IMR-90 (cell line): ENCODE results near the gene GBP3. TPM values are rescaled to one million over a fixed set of nuclear protein-coding genes. Genes with fewer than 3 reads are reported as not detected.

Source experiments
- ATAC-seq: fragments of 200-7000 bp; cut with Tn5 transposase; 2 replicates; pipeline ENCODE4 v1.9.1; 2020; ENCODE audit warnings: low read depth, mild to moderate bottlenecking, moderate library complexity
- BruUV-seq: library from RNA; stranded (reverse); fragments of 400-500 nt; replicated peaks from 2 replicates; lab custom pipeline; 2021; lab: Mats Ljungman, UMichigan
- CTCF ChIA-PET: fragments of 300-600 bp; formaldehyde crosslinking; extraction: SDS; loops from one replicate; lab custom pipeline; 2021; ENCODE audit warnings: antibody characterized with exemption; lab: Yijun Ruan, JAX
- POLR2A ChIA-PET: fragments of 300-600 bp; sonication (Branson Sonifier 250); formaldehyde crosslinking; loops from one replicate; lab custom pipeline; 2022; ENCODE audit warnings: antibody characterized with exemption; ENCODE audit not compliant: unreplicated experiment; lab: Charles Lee
- DNase-seq: peaks from one replicate; pipeline ENCODE4 v3.0.0; 2013
- H2AFZ ChIP-seq: replicated peaks from 2 replicates; pipeline ENCODE3; 2013; ENCODE audit warnings: low read length, mild to moderate bottlenecking; ENCODE audit not compliant: poor library complexity
- H2AK5ac ChIP-seq: 2 replicates; pipeline ENCODE4 v1.6.1; 2013; ENCODE audit warnings: low read depth, low read length, inconsistent platforms
- H2AK9ac ChIP-seq: replicated peaks from 2 replicates; pipeline ENCODE3; 2013; ENCODE audit warnings: mild to moderate bottlenecking, low read depth, low read length, moderate library complexity; ENCODE audit not compliant: poor library complexity
- H2BK120ac ChIP-seq: 2 replicates; pipeline ENCODE4 v1.6.1; 2013; ENCODE audit warnings: low read depth, low read length, inconsistent platforms
- H2BK15ac ChIP-seq: 3 replicates; pipeline ENCODE4 v1.6.1; 2013; ENCODE audit warnings: low read depth, low read length, inconsistent platforms
- H2BK20ac ChIP-seq: 2 replicates; pipeline ENCODE4 v1.6.1; 2013; ENCODE audit warnings: low read depth, mild to moderate bottlenecking, inconsistent platforms, low read length, moderate library complexity
- H2BK5ac ChIP-seq: 2 replicates; pipeline ENCODE4 v1.6.1; 2013; ENCODE audit warnings: mild to moderate bottlenecking, low read depth, low read length, inconsistent platforms; ENCODE audit not compliant: poor library complexity, severe bottlenecking
- H3K14ac ChIP-seq: replicated peaks from 2 replicates; pipeline ENCODE4 v1.6.1; 2013; ENCODE audit warnings: low read depth, low read length, inconsistent platforms
- H3K18ac ChIP-seq: 2 replicates; pipeline ENCODE4 v1.6.1; 2013; ENCODE audit warnings: low read depth, low read length, control low read depth
- H3K23ac ChIP-seq: 2 replicates; pipeline ENCODE4 v1.6.1; 2013; ENCODE audit warnings: low read depth, low read length, inconsistent platforms
- H3K27ac ChIP-seq: 2 replicates; pipeline ENCODE4 v1.5.1; 2013; ENCODE audit warnings: mild to moderate bottlenecking, control low read depth, low read length; ENCODE audit not compliant: insufficient read depth
- H3K27me3 ChIP-seq: 2 replicates; pipeline ENCODE4 v1.6.1; 2013; ENCODE audit warnings: low read length; ENCODE audit not compliant: control insufficient read depth, insufficient read depth
- H3K36me3 ChIP-seq: 2 replicates; pipeline ENCODE4 v1.6.1; 2013; ENCODE audit warnings: low read length, mixed read lengths; ENCODE audit not compliant: control insufficient read depth, insufficient read depth
- H3K4ac ChIP-seq: 2 replicates; pipeline ENCODE4 v1.6.1; 2013; ENCODE audit warnings: low read depth, low read length, inconsistent platforms
- H3K4me1 ChIP-seq: 2 replicates; pipeline ENCODE4 v1.6.1; 2013; ENCODE audit warnings: low read length, mixed read lengths; ENCODE audit not compliant: control insufficient read depth, insufficient read depth
- H3K4me2 ChIP-seq: 2 replicates; pipeline ENCODE4 v1.6.1; 2013; ENCODE audit warnings: low read depth, mild to moderate bottlenecking, control low read depth, low read length, moderate library complexity
- H3K4me3 ChIP-seq: 2 replicates; pipeline ENCODE4 v1.5.1; 2013; ENCODE audit warnings: low read depth, mild to moderate bottlenecking, control low read depth, low read length, moderate library complexity; ENCODE audit not compliant: insufficient read depth
- H3K56ac ChIP-seq: 2 replicates; pipeline ENCODE4 v1.6.1; 2013; ENCODE audit warnings: low read length, inconsistent platforms; ENCODE audit not compliant: insufficient read depth; ENCODE audit errors: extremely low read depth
- H3K79me1 ChIP-seq, 2 experiments: 2 replicates each; pipeline ENCODE4 v1.6.1; 2013; ENCODE audit warnings: low read length in 2 of 2, inconsistent platforms in 1 of 2, low read depth in 1 of 2
- H3K9ac ChIP-seq: 2 replicates; pipeline ENCODE4 v1.6.1; 2013; ENCODE audit warnings: low read depth, low read length, control low read depth
- H3K9me1 ChIP-seq: 2 replicates; pipeline ENCODE4 v1.6.1; 2013; ENCODE audit warnings: low read length, inconsistent platforms; ENCODE audit not compliant: insufficient read depth
- H3K9me3 ChIP-seq: 2 replicates; pipeline ENCODE4 v1.6.1; 2013; ENCODE audit warnings: low read length; ENCODE audit not compliant: control insufficient read depth, insufficient read depth
- H4K20me1 ChIP-seq: 2 replicates; pipeline ENCODE4 v1.6.1; 2013; ENCODE audit warnings: low read length, inconsistent platforms; ENCODE audit not compliant: insufficient read depth
- H4K5ac ChIP-seq: 2 replicates; pipeline ENCODE4 v1.6.1; 2013; ENCODE audit warnings: mild to moderate bottlenecking, low read depth, low read length, control low read depth
- H4K8ac ChIP-seq, 2 experiments: 2 replicates each; pipeline ENCODE4 v1.6.1; 2013; ENCODE audit warnings: low read depth in 2 of 2, low read length in 2 of 2, control low read depth in 1 of 2, inconsistent platforms in 1 of 2
- H4K91ac ChIP-seq: 2 replicates; pipeline ENCODE4 v1.6.1; 2013; ENCODE audit warnings: low read depth, low read length, inconsistent platforms; ENCODE audit not compliant: insufficient read depth
- BHLHE40 ChIP-seq: fragments of 150-350 bp; IDR thresholded peaks from 2 replicates; pipeline ENCODE4 v1.6.1; 2016; ENCODE audit warnings: mild to moderate bottlenecking, low read depth, low read length
- CEBPB ChIP-seq: IDR thresholded peaks from 2 replicates; pipeline ENCODE4 v1.6.1; 2012; ENCODE audit warnings: low read depth, low read length, improper control_type of control experiment
- CHD1 ChIP-seq: IDR thresholded peaks from 2 replicates; pipeline ENCODE4 v1.6.1; 2012; ENCODE audit warnings: low read depth, low read length, improper control_type of control experiment
- CTCF ChIP-seq: conservative IDR thresholded peaks from 2 replicates; pipeline ENCODE4 v1.5.1; 2012; ENCODE audit warnings: mild to moderate bottlenecking, low read depth, low read length, improper control_type of control experiment
- ELK1 ChIP-seq: fragments of 150-350 bp; IDR thresholded peaks from 2 replicates; pipeline ENCODE4 v1.6.1; 2016; ENCODE audit warnings: low read depth, mild to moderate bottlenecking, low read length, moderate library complexity, borderline replicate concordance
- FOS ChIP-seq: fragments of 150-350 bp; IDR thresholded peaks from 2 replicates; pipeline ENCODE4 v1.6.1; 2016; ENCODE audit warnings: low read depth, low read length
- MAFK ChIP-seq: IDR thresholded peaks from 2 replicates; pipeline ENCODE4 v1.6.1; 2012; ENCODE audit warnings: low read depth, low read length, improper control_type of control experiment
- MAZ ChIP-seq: IDR thresholded peaks from 2 replicates; pipeline ENCODE4 v1.6.1; 2012; ENCODE audit warnings: low read depth, mild to moderate bottlenecking, low read length, improper control_type of control experiment, moderate library complexity, borderline replicate concordance
- MXI1 ChIP-seq: IDR thresholded peaks from 2 replicates; pipeline ENCODE4 v1.6.1; 2012; ENCODE audit warnings: low read depth, mild to moderate bottlenecking, low read length, moderate library complexity, borderline replicate concordance
- NFE2L2 ChIP-seq: fragments of 150-350 bp; IDR thresholded peaks from 2 replicates; pipeline ENCODE4 v1.6.1; 2016; ENCODE audit warnings: low read depth, mild to moderate bottlenecking, low read length
- POLR2A ChIP-seq: IDR thresholded peaks from 2 replicates; pipeline ENCODE4 v1.6.1; 2012; ENCODE audit warnings: mild to moderate bottlenecking, low read depth, low read length
- RAD21 ChIP-seq: IDR thresholded peaks from 2 replicates; pipeline ENCODE4 v1.6.1; 2012; ENCODE audit warnings: low read length, improper control_type of control experiment
- RCOR1 ChIP-seq: IDR thresholded peaks from 2 replicates; pipeline ENCODE4 v1.6.1; 2012; ENCODE audit warnings: mild to moderate bottlenecking, low read length, improper control_type of control experiment; ENCODE audit not compliant: insufficient replicate concordance
- RFX5 ChIP-seq: IDR thresholded peaks from 2 replicates; pipeline ENCODE4 v1.8.0; 2012; ENCODE audit warnings: low read depth, mild to moderate bottlenecking, low read length, moderate library complexity
- SMC3 ChIP-seq: fragments of 150-350 bp; IDR thresholded peaks from 2 replicates; pipeline ENCODE4 v1.6.1; 2016; ENCODE audit warnings: low read depth, mild to moderate bottlenecking, antibody characterized with exemption, low read length, moderate library complexity
- USF2 ChIP-seq: fragments of 150-350 bp; IDR thresholded peaks from 2 replicates; pipeline ENCODE4 v1.6.1; 2017; ENCODE audit warnings: mild to moderate bottlenecking, antibody characterized with exemption, low read length, low read depth
- dilution Hi-C: fragments of 300-500 bp; cut with HindIII; formaldehyde crosslinking; loops from one replicate; pipeline ENCODE4 v1.14.3; 2018; ENCODE audit warnings: low sequenced_read_pairs; ENCODE audit not compliant: unreplicated experiment
- in situ Hi-C: fragments of 300-500 bp; cut with MboI; formaldehyde crosslinking; loops from 3 replicates; pipeline ENCODE4 v1.14.3; 2019; ENCODE audit warnings: low sequenced_read_pairs, inconsistent platforms, mixed read lengths
- intact Hi-C: fragments of 100-400 bp; cut with micrococcal nuclease; formaldehyde crosslinking; loops from 2 replicates; pipeline ENCODE4 v1.10.0; 2022
- polyA plus RNA-seq, 3 experiments: library from polyadenylated mRNA; depleted of rRNA; stranded (reverse); fragments of >200 nt; gene quantifications; 2 replicates each; pipeline ENCODE4 v1.2.3, GENCODE V29; 2012; ENCODE audit warnings: low replicate concordance in 1 of 3
- total RNA-seq: library from RNA; depleted of rRNA; stranded (reverse); fragments of >200 nt; gene quantifications from 2 replicates; pipeline ENCODE4 v1.2.3, GENCODE V29; 2012

Gene GBP3
- total and polyA plus RNA-seq, 2 of the 4 experiments (the other 2 are of a cell fraction): 21.9 to 50.0 TPM

- Histone ChIP-seq H2AFZ (no peak overlapping the region), H4K91ac (no peak overlapping the region), H2AK5ac (no peak overlapping the region), H4K5ac (no peak overlapping the region), H3K79me1 (no peaks in the 10 kb centered on the region), H3K27me3 (no peaks in the 10 kb centered on the region), H3K56ac (no peak overlapping the region), H3K18ac (no peak overlapping the region), H2BK5ac (no peak overlapping the region), H3K4me2 (no peak overlapping the region; the same call in 1 of the 2 replicates), H3K27ac (no peak overlapping the region), H3K36me3 (peaks cover 11% of the 10 kb centered on the region), H3K4ac (no peak overlapping the region), H3K4me1 (peaks cover 2% of the 10 kb centered on the region; the same call in 1 of the 2 replicates), H3K9ac (no peak overlapping the region), H2BK20ac (no peak overlapping the region), H3K9me1 (no peaks in the 10 kb centered on the region), H3K14ac (no peak overlapping the region; the same call in 1 of the 2 replicates), H4K20me1 (no peaks in the 10 kb centered on the region), H2BK15ac (no peak overlapping the region), H3K23ac (no peak overlapping the region), H3K9me3 (no peaks in the 10 kb centered on the region), H4K8ac (no peak overlapping the region), H2BK120ac (no peak overlapping the region), H2AK9ac (no peak overlapping the region), H3K4me3 (no peak overlapping the region)
- ChIA-PET CTCF (interaction anchor here (1.0 kb wide), 1 partner anchor 357 kb away, joined by 4 read pairs; no protein-coding TSS in a partner anchor), POLR2A (interaction anchor here (0.5 to 0.6 kb wide), 2 partner anchors 11 to 285 kb away, joined by 3 to 4 read pairs; no protein-coding TSS in a partner anchor)
- DNase-seq (peak; percentile 33), ATAC-seq (peak; percentile 58)
- TF ChIP-seq USF2 (no peak), MAFK (no peak), FOS (no peak), RAD21 (no peak), RCOR1 (no peak), SMC3 (no peak), BHLHE40 (no peak), NFE2L2 (no peak), ELK1 (no peak), RFX5 (no peak), CHD1 (no peak), MAZ (no peak), MXI1 (no peak), CTCF (no peak), CEBPB (no peak), POLR2A (no peak)
- in situ Hi-C loops (loop anchor here (5.0 kb wide), 1 partner anchor 356 kb away; no protein-coding TSS in a partner anchor), intact Hi-C loops (loop anchor here (2.0 kb wide), 1 partner anchor 63 kb away; the partner anchor contains the start of gene GBP1), dilution Hi-C loops (no loop called here)
- BruUV-seq: no TSS peak
Observed at GRCh38 chr1:89001510-89001909, 21.2 kb downstream of the GBP3 start.
